IPS DF 4.7 (cell line): Measurements from ENCODE around the gene CAMTA1.
"Not testable (repeated sequence)": the region's sequence is repeated elsewhere in the genome, so short reads cannot be mapped to it uniquely, and the experiment has no call there.

Experiments used
- DNase-seq: peaks from one replicate; pipeline ENCODE4 v3.0.0-alpha.2; 2013; ENCODE audit warnings: low spot score; ENCODE audit errors: extremely low read depth

Gene CAMTA1

GRCh38 chr1:7365706-7366105, 580.5 kb downstream of the CAMTA1 start:
- DNase-seq: no peak

- DNase-seq: no peak
These were observed 581.2 kb downstream of the CAMTA1 start for GRCh38 chr1:7366286-7366954.

- no peak for DNase-seq
These were observed 581.9 kb downstream of the CAMTA1 start for GRCh38 chr1:7366955-7367665.

GRCh38 chr1:7369866-7370265, 584.6 kb downstream of the CAMTA1 start:
- no peak for DNase-seq

GRCh38 chr1:7371926-7372325, 586.7 kb downstream of the CAMTA1 start:
- no peak for DNase-seq

GRCh38 chr1:7372477-7373120, 587.3 kb downstream of the CAMTA1 start:
- DNase-seq: no peak

GRCh38 chr1:7373251-7373650, 588.0 kb downstream of the CAMTA1 start:
- DNase-seq: no peak

GRCh38 chr1:7373876-7374562, 588.8 kb downstream of the CAMTA1 start:
- no peak for DNase-seq

GRCh38 chr1:7374563-7375160, 589.4 kb downstream of the CAMTA1 start:
- DNase-seq: no peak

GRCh38 chr1:7375329-7375728, 590.1 kb downstream of the CAMTA1 start:
- DNase-seq: no peak

GRCh38 chr1:7375781-7376660, 590.8 kb downstream of the CAMTA1 start:
- DNase-seq: no peak

GRCh38 chr1:7376676-7377075, 591.4 kb downstream of the CAMTA1 start:
- DNase-seq: no peak

GRCh38 chr1:7378346-7379130, 593.3 kb downstream of the CAMTA1 start:
- no peak for DNase-seq

GRCh38 chr1:7379441-7379971, 594.3 kb downstream of the CAMTA1 start:
- DNase-seq: peak; percentile 41

- not testable (repeated sequence) for DNase-seq
These were observed 594.8 kb downstream of the CAMTA1 start for GRCh38 chr1:7380068-7380467.

- DNase-seq: no peak
These were observed 595.5 kb downstream of the CAMTA1 start for GRCh38 chr1:7380712-7381111.

GRCh38 chr1:7381729-7382128, 596.5 kb downstream of the CAMTA1 start:
- DNase-seq: not testable (repeated sequence)

GRCh38 chr1:7382971-7383370, 597.7 kb downstream of the CAMTA1 start:
- no peak for DNase-seq
